PC-3 (cell line): Measurements from ENCODE around the gene UBXN4. TPM values are rescaled to one million over a fixed set of nuclear protein-coding genes. Genes with fewer than 3 reads are reported as not detected.

ENCODE experiments used
- ATAC-seq: fragments of 200-7000 bp; cut with Tn5 transposase; 2 replicates; pipeline ENCODE4 v1.9.1; 2020; ENCODE audit warnings: mild to moderate bottlenecking, moderate library complexity
- BruUV-seq: library from RNA; stranded (reverse); fragments of 400-500 nt; replicated peaks from 2 replicates; lab custom pipeline; 2021; lab: Mats Ljungman, UMichigan
- CTCF ChIA-PET: fragments of 300-600 bp; sonication (Branson Sonifier 250); formaldehyde crosslinking; loops from one replicate; lab custom pipeline; 2022; ENCODE audit warnings: antibody characterized with exemption; lab: Charles Lee
- POLR2A ChIA-PET: fragments of 300-600 bp; sonication (Branson Sonifier 250); formaldehyde crosslinking; loops from one replicate; lab custom pipeline; 2022; ENCODE audit warnings: antibody characterized with exemption; ENCODE audit not compliant: unreplicated experiment; lab: Charles Lee
- DNase-seq: peaks from one replicate; pipeline ENCODE4 v3.0.0-alpha.2; 2015
- H2AFZ ChIP-seq: fragments of 300-600 bp; sonication (generic); 2 replicates; pipeline ENCODE4 v1.6.0; 2016; ENCODE audit warnings: antibody characterized with exemption, low read length
- H3F3A ChIP-seq: fragments of 300-600 bp; sonication (generic); one replicate; pipeline ENCODE4 v1.6.0; 2017; ENCODE audit warnings: antibody characterized with exemption, low read length, control low read depth, mild to moderate bottlenecking; ENCODE audit not compliant: unreplicated experiment
- H3K27ac ChIP-seq: fragments of 300-600 bp; sonication (generic); 2 replicates; pipeline ENCODE4 v1.5.1; 2016; ENCODE audit warnings: mild to moderate bottlenecking, low read length
- H3K27me3 ChIP-seq: fragments of 300-600 bp; sonication (generic); 2 replicates; pipeline ENCODE4 v1.6.1; 2016; ENCODE audit warnings: low read length, mixed read lengths
- H3K36me3 ChIP-seq: fragments of 300-600 bp; sonication (generic); 2 replicates; pipeline ENCODE4 v1.6.1; 2016; ENCODE audit warnings: low read depth, mixed run types, low read length, mixed read lengths
- H3K4me1 ChIP-seq: fragments of 300-600 bp; sonication (generic); 2 replicates; pipeline ENCODE4 v1.5.1; 2016; ENCODE audit warnings: low read length; ENCODE audit not compliant: insufficient read depth
- H3K4me2 ChIP-seq: fragments of 300-600 bp; sonication (generic); 2 replicates; pipeline ENCODE4 v1.6.0; 2016; ENCODE audit warnings: low read length
- H3K4me3 ChIP-seq: fragments of 300-600 bp; sonication (generic); 2 replicates; pipeline ENCODE4 v1.5.1; 2016; ENCODE audit warnings: mild to moderate bottlenecking, low read length, mixed read lengths
- H3K79me2 ChIP-seq: fragments of 300-600 bp; sonication (generic); 2 replicates; pipeline ENCODE4 v1.6.1; 2017; ENCODE audit warnings: low read length, mixed read lengths
- H3K9ac ChIP-seq: fragments of 300-600 bp; sonication (generic); 2 replicates; pipeline ENCODE4 v1.6.0; 2016; ENCODE audit warnings: mild to moderate bottlenecking, low read length
- H3K9me2 ChIP-seq: fragments of 300-600 bp; sonication (generic); replicated peaks from 2 replicates; pipeline ENCODE4 v1.6.1; 2016; ENCODE audit warnings: mixed run types, low read length, mixed read lengths
- H3K9me3 ChIP-seq: fragments of 300-600 bp; sonication (generic); 2 replicates; pipeline ENCODE4 v1.6.1; 2016; ENCODE audit warnings: low read length, mixed read lengths
- H4K20me1 ChIP-seq: fragments of 300-600 bp; sonication (generic); 2 replicates; pipeline ENCODE4 v1.6.1; 2016; ENCODE audit warnings: low read length, mixed read lengths
- EZH2 ChIP-seq: fragments of 300-600 bp; sonication (generic); IDR thresholded peaks from one replicate; pipeline ENCODE4 v1.6.1; 2017; ENCODE audit warnings: antibody characterized with exemption, mild to moderate bottlenecking, low read length; ENCODE audit not compliant: unreplicated experiment
- EZH2phosphoT487 ChIP-seq: fragments of 300-600 bp; sonication (generic); IDR thresholded peaks from 2 replicates; pipeline ENCODE4 v1.6.1; 2018; ENCODE audit warnings: mild to moderate bottlenecking, antibody characterized with exemption, low read length, borderline replicate concordance
- intact Hi-C: fragments of 100-400 bp; cut with micrococcal nuclease; formaldehyde crosslinking; loops from 2 replicates; pipeline ENCODE4 v1.9.0; 2023
- total RNA-seq: library from RNA; depleted of rRNA; stranded (reverse); fragments of >200 nt; gene quantifications from 2 replicates; pipeline ENCODE4 v1.2.3, GENCODE V29; 2014
- TF ChIP-seq, protein P1 (sequence below): fragments of 300-600 bp; sonication (generic); conservative IDR thresholded peaks from 2 replicates; pipeline ENCODE4 v1.5.1; 2017; ENCODE audit warnings: antibody characterized with exemption, low read depth, mild to moderate bottlenecking, low read length

The UBXN4 gene
- total RNA-seq, 1 experiment from 2014 or later: 38.3 TPM

DNA sequence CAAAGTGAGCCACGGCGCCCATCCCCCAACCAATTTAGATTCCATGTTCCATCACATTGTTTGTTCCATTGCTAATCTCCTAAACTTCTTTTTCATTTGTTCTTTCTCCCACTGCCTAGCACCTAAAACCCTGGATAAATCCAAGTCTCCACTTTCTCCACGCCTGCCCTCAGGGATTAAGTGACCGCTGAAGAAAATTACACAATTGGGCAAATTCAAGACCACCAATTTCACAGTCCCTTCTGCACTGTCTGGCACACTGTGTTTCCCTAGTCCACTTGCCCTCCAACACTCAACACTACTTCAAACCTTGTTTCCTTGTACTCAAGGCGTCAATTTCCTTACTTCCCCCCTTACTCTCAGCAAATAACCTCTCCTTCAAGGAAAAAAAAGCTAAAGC, 5.1 kb upstream of the UBXN4 start:
- TF ChIP-seq EZH2phosphoT487 (no peak), EZH2 (no peak)
- TF ChIP-seq, protein P1, sequence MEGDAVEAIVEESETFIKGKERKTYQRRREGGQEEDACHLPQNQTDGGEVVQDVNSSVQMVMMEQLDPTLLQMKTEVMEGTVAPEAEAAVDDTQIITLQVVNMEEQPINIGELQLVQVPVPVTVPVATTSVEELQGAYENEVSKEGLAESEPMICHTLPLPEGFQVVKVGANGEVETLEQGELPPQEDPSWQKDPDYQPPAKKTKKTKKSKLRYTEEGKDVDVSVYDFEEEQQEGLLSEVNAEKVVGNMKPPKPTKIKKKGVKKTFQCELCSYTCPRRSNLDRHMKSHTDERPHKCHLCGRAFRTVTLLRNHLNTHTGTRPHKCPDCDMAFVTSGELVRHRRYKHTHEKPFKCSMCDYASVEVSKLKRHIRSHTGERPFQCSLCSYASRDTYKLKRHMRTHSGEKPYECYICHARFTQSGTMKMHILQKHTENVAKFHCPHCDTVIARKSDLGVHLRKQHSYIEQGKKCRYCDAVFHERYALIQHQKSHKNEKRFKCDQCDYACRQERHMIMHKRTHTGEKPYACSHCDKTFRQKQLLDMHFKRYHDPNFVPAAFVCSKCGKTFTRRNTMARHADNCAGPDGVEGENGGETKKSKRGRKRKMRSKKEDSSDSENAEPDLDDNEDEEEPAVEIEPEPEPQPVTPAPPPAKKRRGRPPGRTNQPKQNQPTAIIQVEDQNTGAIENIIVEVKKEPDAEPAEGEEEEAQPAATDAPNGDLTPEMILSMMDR: no peak
- no peaks in the 10 kb centered on the region for H4K20me1 ChIP-seq
- H3K27ac ChIP-seq: no peak overlapping the region
- no peak overlapping the region for H3K4me2 ChIP-seq
- no peak overlapping the region for H2AFZ ChIP-seq
- no peaks in the 10 kb centered on the region for H3K27me3 ChIP-seq
- ATAC-seq (no peak), DNase-seq (no peak)
- no peaks in the 10 kb centered on the region for H3K4me1 ChIP-seq
- intact Hi-C loops: no loop called here
- no TSS peak for BruUV-seq
- H3F3A ChIP-seq: no peaks in the 10 kb centered on the region
- H3K9me2 ChIP-seq: no peaks in the 10 kb centered on the region
- ChIA-PET POLR2A (no interaction called here), CTCF (no interaction called here)
- H3K9ac ChIP-seq: no peak overlapping the region
- no peaks in the 10 kb centered on the region for H3K36me3 ChIP-seq
- no peak overlapping the region for H3K4me3 ChIP-seq
- H3K79me2 ChIP-seq: no peaks in the 10 kb centered on the region
- H3K9me3 ChIP-seq: no peaks in the 10 kb centered on the region

DNA sequence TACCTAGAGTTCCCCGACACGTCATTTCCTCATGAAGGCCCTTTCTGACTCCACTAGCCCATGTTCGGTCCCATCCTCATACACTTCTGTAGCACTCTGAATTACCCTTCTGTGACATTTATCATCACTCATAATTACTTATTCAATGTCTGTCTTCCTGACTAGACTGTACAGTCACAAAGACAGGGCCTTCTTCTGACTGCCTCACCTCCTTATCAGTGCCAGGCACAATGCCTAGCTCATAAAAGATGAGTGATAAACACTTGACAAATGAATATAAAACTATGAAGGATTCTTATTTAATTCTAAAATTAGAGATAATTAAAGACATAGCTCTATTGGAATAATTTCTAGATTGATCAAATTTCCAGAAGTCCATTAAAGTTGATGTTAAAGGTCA, 1.4 kb upstream of the UBXN4 start:
- POLR2A ChIA-PET: no interaction called here
- DNase-seq (no peak), ATAC-seq (no peak)
- Histone ChIP-seq H3F3A (no peaks in the 10 kb centered on the region), H3K79me2 (peaks cover 35% of the 10 kb centered on the region), H2AFZ (no peak overlapping the region), H3K4me2 (no peak overlapping the region), H3K27me3 (no peaks in the 10 kb centered on the region), H4K20me1 (peaks cover 20% of the 10 kb centered on the region), H3K9me3 (no peaks in the 10 kb centered on the region), H3K27ac (no peak overlapping the region), H3K36me3 (no peaks in the 10 kb centered on the region), H3K9ac (no peak overlapping the region), H3K4me3 (no peak overlapping the region), H3K4me1 (peaks cover 13% of the 10 kb centered on the region), H3K9me2 (no peaks in the 10 kb centered on the region)
- CTCF ChIA-PET: no interaction called here
- no TSS peak for BruUV-seq
- TF ChIP-seq, protein P1: no peak
- no peak for TF ChIP-seq EZH2phosphoT487
- no peak for TF ChIP-seq EZH2
- intact Hi-C loops: no loop called here

DNA sequence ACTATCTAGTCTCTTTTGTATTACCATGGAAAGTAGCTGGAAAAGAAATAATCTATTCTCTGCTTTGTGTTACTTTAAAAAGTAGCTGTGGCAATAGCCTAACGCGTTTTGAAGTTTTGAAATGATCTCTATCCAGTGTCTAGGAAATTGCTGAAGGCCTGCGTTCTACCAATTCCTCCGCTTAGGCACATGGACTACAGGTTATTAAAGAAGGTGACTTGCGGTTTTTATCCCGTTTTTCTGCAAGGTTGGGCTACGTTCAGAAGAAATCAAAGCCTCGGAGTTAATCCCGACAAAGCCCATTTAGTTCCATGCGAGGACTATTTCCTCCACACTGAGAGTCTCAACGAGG, 636 bp upstream of the UBXN4 start:
- H3K4me1 ChIP-seq: peaks cover 18% of the 10 kb centered on the region
- intact Hi-C loops: no loop called here
- peaks cover 44% of the 10 kb centered on the region for H3K79me2 ChIP-seq
- no peak overlapping the region for H3K4me2 ChIP-seq
- POLR2A ChIA-PET: interaction anchor here (0.6 to 1.0 kb wide), 2 partner anchors 331 to 752 kb away, joined by 3 to 6 read pairs; no protein-coding TSS in a partner anchor
- peak overlapping the region; percentile 88 for H2AFZ ChIP-seq
- H3K9me3 ChIP-seq: no peaks in the 10 kb centered on the region
- no peaks in the 10 kb centered on the region for H3K27me3 ChIP-seq
- BruUV-seq: no TSS peak
- H4K20me1 ChIP-seq: peaks cover 24% of the 10 kb centered on the region
- no peaks in the 10 kb centered on the region for H3F3A ChIP-seq
- H3K9me2 ChIP-seq: no peaks in the 10 kb centered on the region
- ATAC-seq (no peak), DNase-seq (no peak)
- H3K27ac ChIP-seq: no peak overlapping the region
- H3K4me3 ChIP-seq: no peak overlapping the region
- no peak overlapping the region for H3K9ac ChIP-seq
- CTCF ChIA-PET: interaction anchor here (0.6 kb wide), 1 partner anchor 11 kb away, joined by 7 read pairs; no protein-coding TSS in a partner anchor
- TF ChIP-seq, protein P1: no peak
- TF ChIP-seq EZH2phosphoT487 (no peak), EZH2 (no peak)
- no peaks in the 10 kb centered on the region for H3K36me3 ChIP-seq
